Brain pericyte (primary cell): Measurements from ENCODE around the gene ROBO4.

Source experiments
- DNase-seq: peaks from one replicate; pipeline ENCODE4 v3.0.0-alpha.2; 2012; ENCODE audit warnings: low read depth, low spot score

ROBO4 gene

GRCh38 chr11:124841840-124842239 lies 55.8 kb downstream of the ROBO4 start:
- DNase-seq: no peak

GRCh38 chr11:124841201-124841600 lies 56.5 kb downstream of the ROBO4 start:
- no peak for DNase-seq

GRCh38 chr11:124840666-124841065 lies 57.0 kb downstream of the ROBO4 start:
- DNase-seq: no peak

DNA sequence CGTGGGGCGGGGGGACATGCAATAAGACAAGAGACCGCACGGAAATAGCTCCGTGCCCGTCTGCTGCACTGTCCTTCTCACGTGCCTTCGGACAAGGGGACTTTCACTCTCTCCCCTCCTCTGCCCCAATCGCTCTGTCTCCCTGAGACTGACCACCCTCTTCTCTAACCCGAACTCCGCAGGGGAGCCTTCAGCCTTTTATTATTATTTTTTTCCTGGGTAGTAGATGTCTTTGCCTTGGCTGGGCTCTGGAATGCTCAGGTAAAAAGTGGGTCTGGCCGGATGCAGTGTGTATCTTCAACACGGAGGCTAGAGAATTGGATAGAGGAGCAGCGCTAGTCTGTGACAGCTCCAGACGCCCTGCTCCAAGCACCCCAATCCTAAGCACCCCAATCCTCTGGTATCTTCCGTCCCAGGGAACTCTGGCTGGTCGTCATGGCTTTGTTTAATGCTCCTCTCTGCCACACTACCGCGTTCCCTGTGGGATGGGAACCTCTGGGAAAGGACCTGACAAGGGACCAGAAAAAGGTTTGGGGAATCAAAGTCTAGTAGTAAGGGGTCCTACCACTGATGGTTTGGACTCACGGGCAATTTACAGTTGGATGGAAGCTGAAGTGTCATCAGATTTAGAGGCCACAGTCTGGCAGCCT lies 57.6 kb downstream of the ROBO4 start:
- DNase-seq: no peak

GRCh38 chr11:124839128-124839971 lies 58.3 kb downstream of the ROBO4 start:
- DNase-seq: no peak

DNA sequence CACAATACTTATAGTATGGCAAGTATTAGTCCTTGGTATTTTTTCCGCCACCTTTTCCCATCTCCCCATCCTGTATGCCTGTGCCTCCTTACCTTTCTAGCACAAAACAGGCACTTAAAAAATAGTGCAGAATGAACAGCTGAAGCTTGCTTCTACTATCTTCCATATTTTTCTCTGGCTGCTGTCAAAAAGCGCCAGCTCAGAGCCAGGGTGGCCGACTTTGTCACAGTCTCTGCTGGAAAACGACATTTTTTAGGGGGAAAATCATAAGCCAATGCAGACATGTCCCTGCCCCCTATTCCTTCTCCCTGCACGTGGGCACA lies 58.9 kb downstream of the ROBO4 start:
- DNase-seq: no peak

DNA sequence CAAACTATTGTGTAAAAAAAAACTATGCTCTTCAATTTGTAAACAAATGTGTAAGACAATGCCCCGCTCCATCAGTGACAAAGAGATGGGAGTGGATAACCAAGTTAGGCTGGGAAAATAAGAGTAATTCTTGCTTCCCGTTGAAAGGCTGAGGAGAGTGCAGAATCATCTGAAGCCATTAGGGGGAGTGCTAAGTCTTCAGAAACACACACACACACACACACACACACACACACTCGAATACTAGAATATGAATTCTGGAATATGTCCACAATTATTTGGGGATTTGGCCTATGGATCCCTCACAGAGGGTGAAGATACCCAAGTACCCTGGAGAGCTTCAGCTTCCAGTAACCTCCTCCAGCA lies 60.2 kb downstream of the ROBO4 start:
- DNase-seq: peak; percentile 69

- DNase-seq: no peak
These were observed 61.7 kb downstream of the ROBO4 start for GRCh38 chr11:124835918-124836317.

GRCh38 chr11:124834526-124835180 lies 63.0 kb downstream of the ROBO4 start:
- DNase-seq: no peak
